ENCODE measurements around the gene MAP3K5. TPM values are rescaled to one million over a fixed set of nuclear protein-coding genes. Genes with fewer than 3 reads are reported as not detected.

Gene MAP3K5
- total RNA-seq, 1 donor from 2014 or later, result 0.02 TPM

- Histone ChIP-seq H3K4me2 (no peak overlapping the region), H4K20me1 (ENCODE audit: low read depth) (no peaks in the 10 kb centered on the region), H3K9me3 (ENCODE audit: low read depth) (no peaks in the 10 kb centered on the region), H3K27ac (no peak overlapping the region), H3K36me3 (no peaks in the 10 kb centered on the region), H2AFZ (replicated peaks) (no peak overlapping the region), H3K27me3 (peaks cover 31% of the 10 kb centered on the region), H3K4me3 (no peak overlapping the region), H3K9ac (no peak overlapping the region), H3K4me1 (peaks cover 5% of the 10 kb centered on the region), H3F3A (ENCODE audit: low read depth) (no peaks in the 10 kb centered on the region), H3K79me2 (ENCODE audit: low read depth) (no peaks in the 10 kb centered on the region)
- H3K27me3 Mint-ChIP-seq (ENCODE audit: insufficient read depth, low read depth), result peaks cover 14% of the 10 kb centered on the region
- H3K9me3 Mint-ChIP-seq, result peaks cover 3% of the 10 kb centered on the region
- H3K27ac Mint-ChIP-seq, result no peak overlapping the region
- TF ChIP-seq EZH2phosphoT487 (IDR thresholded peaks at IDR 0.05), result no peak
- no peak for TF ChIP-seq EZH2 (IDR thresholded peaks at IDR 0.05)
- no peak for TF ChIP-seq CTCF (IDR thresholded peaks at IDR 0.05)
- H3K4me1 Mint-ChIP-seq, result peaks cover 6% of the 10 kb centered on the region
- H3K36me3 Mint-ChIP-seq, result peaks cover 5% of the 10 kb centered on the region
- DNase-seq (ENCODE audit: low spot score), result no peak
- H3K4me3 Mint-ChIP-seq, result no peak overlapping the region
Measured at GRCh38 chr6:136786658-136787057, 5.6 kb downstream of the MAP3K5 start.

- Mint-ChIP-seq H3K4me3 (no peak overlapping the region), H3K4me1 (no peaks in the 10 kb centered on the region), H3K9me3 (no peaks in the 10 kb centered on the region), H3K27me3 (ENCODE audit: insufficient read depth, low read depth) (peaks cover 2% of the 10 kb centered on the region), H3K27ac (no peak overlapping the region), H3K36me3 (no peaks in the 10 kb centered on the region)
- no peak overlapping the region for H2AFZ ChIP-seq (replicated peaks)
- H3K27me3 ChIP-seq, result peaks cover 16% of the 10 kb centered on the region
- no peak overlapping the region for H3K4me3 ChIP-seq
- TF ChIP-seq CTCF (IDR thresholded peaks at IDR 0.05), result no peak
- TF ChIP-seq EZH2 (IDR thresholded peaks at IDR 0.05), result no peak
- no peak for TF ChIP-seq EZH2phosphoT487 (IDR thresholded peaks at IDR 0.05)
- H3K79me2 ChIP-seq (ENCODE audit: low read depth), result no peaks in the 10 kb centered on the region
- H3K36me3 ChIP-seq, result no peaks in the 10 kb centered on the region
- no peak for DNase-seq (ENCODE audit: low spot score)
- no peaks in the 10 kb centered on the region for H3K9me3 ChIP-seq (ENCODE audit: low read depth)
- no peaks in the 10 kb centered on the region for H3K4me1 ChIP-seq
- H3K9ac ChIP-seq, result no peak overlapping the region
- H4K20me1 ChIP-seq (ENCODE audit: low read depth), result no peaks in the 10 kb centered on the region
- H3K27ac ChIP-seq, result no peak overlapping the region
- no peak overlapping the region for H3K4me2 ChIP-seq
- H3F3A ChIP-seq (ENCODE audit: low read depth), result no peaks in the 10 kb centered on the region
Measured at GRCh38 chr6:136784910-136785746, 7.1 kb downstream of the MAP3K5 start.

- Histone ChIP-seq H3K4me2 (no peak overlapping the region), H3K9me3 (ENCODE audit: low read depth) (no peaks in the 10 kb centered on the region), H3K4me3 (no peak overlapping the region), H2AFZ (replicated peaks) (no peak overlapping the region), H3F3A (ENCODE audit: low read depth) (no peaks in the 10 kb centered on the region), H3K27ac (no peak overlapping the region), H4K20me1 (ENCODE audit: low read depth) (no peaks in the 10 kb centered on the region), H3K9ac (no peak overlapping the region), H3K79me2 (ENCODE audit: low read depth) (no peaks in the 10 kb centered on the region), H3K27me3 (peaks cover 7% of the 10 kb centered on the region), H3K36me3 (no peaks in the 10 kb centered on the region), H3K4me1 (no peaks in the 10 kb centered on the region)
- Mint-ChIP-seq H3K4me3 (no peak overlapping the region), H3K27ac (no peak overlapping the region), H3K9me3 (no peaks in the 10 kb centered on the region), H3K27me3 (ENCODE audit: insufficient read depth, low read depth) (no peaks in the 10 kb centered on the region), H3K4me1 (peaks cover 2% of the 10 kb centered on the region), H3K36me3 (no peaks in the 10 kb centered on the region)
- TF ChIP-seq EZH2phosphoT487 (IDR thresholded peaks at IDR 0.05), result no peak
- no peak for TF ChIP-seq CTCF (IDR thresholded peaks at IDR 0.05)
- no peak for TF ChIP-seq EZH2 (IDR thresholded peaks at IDR 0.05)
- no peak for DNase-seq (ENCODE audit: low spot score)
Measured at GRCh38 chr6:136784271-136784664, 8.0 kb downstream of the MAP3K5 start.
